Measurements from ENCODE around the gene RNF40.

DNA sequence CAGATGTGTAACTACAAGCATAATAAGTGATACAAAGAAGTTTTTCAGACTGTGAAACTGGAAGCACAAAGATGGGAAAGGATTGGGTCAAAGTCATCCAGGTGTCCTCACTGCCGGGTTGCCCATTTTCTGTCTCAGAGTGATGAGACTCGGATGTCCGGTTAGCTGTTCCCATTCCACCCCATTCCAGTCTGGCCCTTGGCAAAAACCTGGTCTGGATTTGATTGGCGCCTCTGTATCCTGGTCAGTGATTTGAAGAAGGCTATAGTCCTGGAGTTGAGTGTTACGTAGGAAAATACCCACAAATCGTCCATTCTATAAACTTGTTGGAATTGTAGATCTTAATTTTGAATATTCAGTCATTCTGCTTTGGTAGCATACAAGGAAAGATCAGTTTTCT, 33.8 kb upstream of the RNF40 start:
- TF ChIP-seq CTCF (IDR thresholded peaks at IDR 0.05 in 8 of 11, conservative IDR thresholded peaks at IDR 0.05 in 3 of 11) (no peak), POLR2AphosphoS5 (IDR thresholded peaks at IDR 0.05) (no peak), POLR2A (IDR thresholded peaks at IDR 0.05) (no peak)
